CD4-positive, alpha-beta memory T cell (primary cell): ENCODE data around the gene C22orf42. TPM values are rescaled to one million over a fixed set of nuclear protein-coding genes. Genes with fewer than 3 reads are reported as not detected.
"Not testable (repeated sequence)": the region's sequence is repeated elsewhere in the genome, so short reads cannot be mapped to it uniquely, and the experiment has no call there.

Source experiments
- CTCF ChIA-PET: fragments of 350-600 bp; sonication (Branson Sonifier 250); formaldehyde crosslinking; loops from one replicate; lab custom pipeline; 2021; ENCODE audit warnings: inconsistent platforms; ENCODE audit not compliant: partially characterized antibody; lab: Charles Lee
- POLR2A ChIA-PET: fragments of 350-600 bp; sonication (Branson Sonifier 250); formaldehyde crosslinking; loops from one replicate; lab custom pipeline; 2021; ENCODE audit not compliant: partially characterized antibody; lab: Charles Lee
- DNase-seq, 5 donors: peaks; one replicate each; pipeline versions ENCODE4 v3.0.0 to v3.0.0-alpha.2; 2020 to 2022; ENCODE audit warnings: mixed read lengths in 1 of 5
- H3K27ac ChIP-seq: one replicate; pipeline ENCODE4 v1.7.0; 2013; ENCODE audit warnings: low read depth, low read length
- H3K27me3 ChIP-seq: 2 replicates; pipeline ENCODE4 v1.7.0; 2013; ENCODE audit warnings: mild to moderate bottlenecking, low read length, moderate library complexity; ENCODE audit not compliant: insufficient read depth
- H3K36me3 ChIP-seq: 2 replicates; pipeline ENCODE4 v1.7.0; 2013; ENCODE audit warnings: mild to moderate bottlenecking, low read length, moderate library complexity; ENCODE audit not compliant: insufficient read depth
- H3K4me1 ChIP-seq: 2 replicates; pipeline ENCODE4 v1.7.0; 2013; ENCODE audit warnings: mild to moderate bottlenecking, low read length, moderate library complexity; ENCODE audit not compliant: insufficient read depth
- H3K4me3 ChIP-seq, 2 donors: one replicate each; pipeline ENCODE4 v1.7.0; 2013; ENCODE audit warnings: low read length in 2 of 2, mild to moderate bottlenecking in 1 of 2
- H3K9me3 ChIP-seq, 2 donors: one replicate each; pipeline ENCODE4 v1.7.0; 2013; ENCODE audit warnings: low read length in 2 of 2, control low read depth in 1 of 2; ENCODE audit not compliant: control insufficient read depth in 1 of 2
- H3K27ac Mint-ChIP-seq, 7 donors: one replicate each; pipeline ENCODE4 v1.8.0; 2020 to 2021; ENCODE audit warnings: mixed read lengths in 7 of 7, mild to moderate bottlenecking in 6 of 7, inconsistent platforms in 3 of 7, moderate library complexity in 3 of 7
- H3K27me3 Mint-ChIP-seq, 2 donors: one replicate each; pipeline ENCODE4 v1.8.0; 2020 to 2021; ENCODE audit warnings: mixed read lengths in 2 of 2
- H3K36me3 Mint-ChIP-seq, 2 donors: one replicate each; pipeline ENCODE4 v1.8.0; 2020 to 2021; ENCODE audit warnings: mixed read lengths in 2 of 2, inconsistent platforms in 1 of 2, mild to moderate bottlenecking in 1 of 2
- H3K4me1 Mint-ChIP-seq, 4 donors: one replicate each; pipeline ENCODE4 v1.8.0; 2020 to 2021; ENCODE audit warnings: mixed read lengths in 4 of 4, mild to moderate bottlenecking in 1 of 4
- H3K4me3 Mint-ChIP-seq, 8 donors: one replicate each; pipeline ENCODE4 v1.8.0; 2020 to 2021; ENCODE audit warnings: mixed read lengths in 8 of 8, mild to moderate bottlenecking in 7 of 8, moderate library complexity in 6 of 8, inconsistent platforms in 3 of 8
- H3K9me3 Mint-ChIP-seq, 8 donors: one replicate each; pipeline ENCODE4 v1.8.0; 2020 to 2021; ENCODE audit warnings: mixed read lengths in 8 of 8, mild to moderate bottlenecking in 5 of 8, inconsistent platforms in 3 of 8, moderate library complexity in 1 of 8
- intact Hi-C: fragments of 100-400 bp; cut with micrococcal nuclease; formaldehyde crosslinking; loops from one replicate; pipeline ENCODE4 v1.15.1; 2023
- polyA plus RNA-seq, 2 donors: library from polyadenylated mRNA; unstranded; fragments of 300-500 nt; fragmentation: Illumina TruSeq; gene quantifications; one replicate each; pipeline ENCODE4 v1.2.3, GENCODE V29; 2021
- total RNA-seq, 2 experiments: library from RNA; stranded (reverse); gene quantifications; one replicate each; pipeline ENCODE4 v1.2.3, GENCODE V29; 2021

C22orf42 gene
- total and polyA plus RNA-seq, 4 experiments from 2014 or later = not detected

DNA sequence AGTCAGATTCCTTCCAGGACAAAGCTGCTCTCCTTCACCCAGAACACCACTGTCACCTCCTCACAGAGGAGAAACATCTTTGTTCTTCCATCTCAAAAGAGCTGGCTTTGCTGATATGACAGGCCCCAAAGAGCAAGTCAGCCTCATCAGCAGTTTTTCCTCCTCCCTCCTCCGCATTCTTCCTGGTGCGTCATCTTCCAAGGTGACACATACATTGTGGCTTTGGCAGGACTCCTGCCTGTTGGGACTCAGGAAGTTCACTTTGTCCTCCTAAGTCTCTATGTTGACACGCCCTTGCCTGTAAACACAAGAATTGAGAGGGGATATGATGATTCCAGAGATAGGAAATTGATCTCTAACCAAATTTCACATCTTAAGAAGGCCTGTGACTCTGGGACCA, 23.1 kb downstream of the C22orf42 start:
- H3K9me3 ChIP-seq, DNase-seq, CTCF ChIA-PET, intact Hi-C loops, H3K9me3 Mint-ChIP-seq, POLR2A ChIA-PET, H3K36me3 ChIP-seq, H3K27me3 Mint-ChIP-seq, H3K4me3 ChIP-seq, H3K36me3 Mint-ChIP-seq, H3K27me3 ChIP-seq, H3K27ac ChIP-seq: not testable (repeated sequence)
- H3K4me1 ChIP-seq = peaks cover 24% of the 10 kb centered on the region
- peak overlapping the region in 2 of 8 donors; percentile 13 to 43 for H3K4me3 Mint-ChIP-seq
- H3K4me1 Mint-ChIP-seq = peaks cover 13 to 43% (median 25%) of the 10 kb centered on the region in 4 donors
- H3K27ac Mint-ChIP-seq = peak overlapping the region in 5 of 7 donors; percentile 19 to 93 (median 46)

DNA sequence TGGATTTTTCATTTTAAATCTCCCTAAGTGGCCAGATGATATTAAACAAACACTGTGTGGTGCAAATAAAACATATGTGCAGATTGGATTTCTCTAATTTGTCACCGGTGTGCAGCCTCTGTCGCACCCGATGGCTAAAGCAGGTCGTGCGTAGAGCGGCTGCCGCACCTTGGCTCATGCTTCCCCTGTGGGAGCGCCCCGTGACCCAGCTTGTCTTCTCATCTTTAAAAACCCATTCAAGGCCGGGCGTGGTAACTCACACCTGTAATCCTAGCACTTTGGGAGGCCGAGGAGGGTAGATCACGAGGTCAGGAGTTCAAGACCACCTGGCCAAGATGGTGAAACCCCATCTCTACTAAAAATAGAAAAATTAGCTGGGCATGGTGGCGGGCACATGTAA, 24.3 kb downstream of the C22orf42 start:
- H3K27ac ChIP-seq, POLR2A ChIA-PET, H3K36me3 Mint-ChIP-seq, H3K27me3 Mint-ChIP-seq, H3K4me3 Mint-ChIP-seq, DNase-seq, H3K36me3 ChIP-seq, H3K9me3 Mint-ChIP-seq, H3K9me3 ChIP-seq, CTCF ChIA-PET, H3K27ac Mint-ChIP-seq, H3K4me3 ChIP-seq, intact Hi-C loops, H3K27me3 ChIP-seq: not testable (repeated sequence)
- H3K4me1 Mint-ChIP-seq = peaks cover 13 to 38% (median 23%) of the 10 kb centered on the region in 4 donors
- H3K4me1 ChIP-seq = peaks cover 23% of the 10 kb centered on the region

DNA sequence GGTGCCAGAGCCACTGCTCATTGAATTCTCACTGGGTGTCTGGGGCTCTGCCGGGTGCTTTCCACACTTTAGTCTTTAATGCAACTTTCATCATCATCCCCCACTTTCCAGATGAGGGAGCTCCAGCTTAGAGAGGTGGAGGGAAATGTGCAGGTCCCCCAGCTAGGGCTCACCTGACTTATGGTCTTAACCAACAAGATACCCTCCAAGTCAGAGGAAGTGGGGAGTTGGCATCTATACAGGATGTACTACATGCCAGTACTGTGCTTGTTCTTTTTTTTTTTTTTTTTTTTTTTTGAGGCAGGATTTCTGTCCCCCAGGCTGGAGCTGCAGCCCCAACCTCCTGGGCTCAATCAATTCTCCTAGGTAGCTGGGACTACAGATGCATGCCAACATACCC, 26.3 kb downstream of the C22orf42 start:
- ChIA-PET POLR2A (no interaction called here), CTCF (interaction anchor here (1.4 kb wide), 1 partner anchor 12 kb away, joined by 4 read pairs; no protein-coding TSS in a partner anchor)
- Histone ChIP-seq H3K9me3 (no peaks in the 10 kb centered on the region), H3K4me3 (no peak overlapping the region), H3K36me3 (no peaks in the 10 kb centered on the region), H3K4me1 (peaks cover 23% of the 10 kb centered on the region), H3K27me3 (no peaks in the 10 kb centered on the region), H3K27ac (no peak overlapping the region)
- no peaks in the 10 kb centered on the region for H3K9me3 Mint-ChIP-seq
- no peaks in the 10 kb centered on the region for H3K36me3 Mint-ChIP-seq
- no peak overlapping the region for H3K27ac Mint-ChIP-seq
- H3K4me1 Mint-ChIP-seq = peaks cover 9 to 29% (median 15%) of the 10 kb centered on the region in 4 donors
- H3K27me3 Mint-ChIP-seq = no peaks in the 10 kb centered on the region
- intact Hi-C loops = no loop called here
- no peak for DNase-seq
- H3K4me3 Mint-ChIP-seq = no peak overlapping the region

DNA sequence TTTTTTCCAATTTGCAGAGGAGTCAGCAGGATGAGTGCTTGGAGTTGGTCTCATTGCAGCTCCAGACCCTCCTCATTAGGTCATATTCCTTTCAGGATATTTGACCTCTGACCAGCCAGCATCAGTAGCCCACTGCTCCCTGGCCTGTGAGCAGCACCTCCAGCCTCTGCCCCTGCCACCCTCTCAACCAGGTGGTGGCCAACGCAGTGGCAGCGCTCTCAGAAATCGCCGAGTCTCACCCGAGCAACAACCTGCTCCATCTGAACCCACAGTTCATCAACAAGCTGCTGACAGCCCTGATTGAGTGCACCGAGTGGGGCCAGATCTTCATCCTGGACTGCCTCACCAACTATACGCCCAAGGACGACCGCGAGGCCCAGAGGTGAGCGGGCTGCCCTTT, 27.0 kb downstream of the C22orf42 start:
- H3K36me3 ChIP-seq = no peaks in the 10 kb centered on the region
- H3K27me3 ChIP-seq = no peaks in the 10 kb centered on the region
- no peak overlapping the region for H3K27ac ChIP-seq
- no peaks in the 10 kb centered on the region for H3K27me3 Mint-ChIP-seq
- H3K4me3 Mint-ChIP-seq = peak overlapping the region in 1 of 8 donors; percentile 48
- ChIA-PET POLR2A (no interaction called here), CTCF (interaction anchor here (1.4 kb wide), 1 partner anchor 17 kb away, joined by 3 read pairs; no protein-coding TSS in a partner anchor)
- intact Hi-C loops = no loop called here
- H3K4me1 Mint-ChIP-seq = peaks cover 3 to 22% (median 9%) of the 10 kb centered on the region in 4 donors
- H3K9me3 ChIP-seq = no peaks in the 10 kb centered on the region
- H3K9me3 Mint-ChIP-seq = no peaks in the 10 kb centered on the region
- no peaks in the 10 kb centered on the region for H3K36me3 Mint-ChIP-seq
- no peak overlapping the region for H3K4me3 ChIP-seq
- H3K4me1 ChIP-seq = peaks cover 17% of the 10 kb centered on the region
- H3K27ac Mint-ChIP-seq = no peak overlapping the region
- DNase-seq = no peak

DNA sequence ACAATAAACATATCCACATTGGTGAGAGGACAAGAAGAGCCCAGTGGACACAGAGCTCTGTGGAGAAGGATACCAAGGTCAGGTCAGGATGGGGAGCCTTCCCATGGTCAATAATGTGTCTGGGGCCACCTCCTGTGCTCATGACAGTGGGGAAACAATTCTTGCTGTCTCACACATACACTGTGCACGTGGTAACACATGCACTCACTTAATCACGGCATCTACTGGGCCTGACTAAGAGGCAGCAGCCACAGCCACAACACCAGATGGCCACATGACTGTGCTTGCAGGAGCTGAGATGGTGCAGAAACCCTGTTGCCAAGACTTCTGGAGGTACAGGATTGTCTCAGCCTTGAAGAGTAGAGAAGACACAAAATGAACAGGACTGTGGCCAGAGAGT, 28.6 kb downstream of the C22orf42 start:
- H3K27ac Mint-ChIP-seq = no peak overlapping the region
- POLR2A ChIA-PET = no interaction called here
- CTCF ChIA-PET = interaction anchor here (1.2 to 1.4 kb wide), 2 partner anchors 11 to 15 kb away, joined by 3 read pairs; no protein-coding TSS in a partner anchor

DNA sequence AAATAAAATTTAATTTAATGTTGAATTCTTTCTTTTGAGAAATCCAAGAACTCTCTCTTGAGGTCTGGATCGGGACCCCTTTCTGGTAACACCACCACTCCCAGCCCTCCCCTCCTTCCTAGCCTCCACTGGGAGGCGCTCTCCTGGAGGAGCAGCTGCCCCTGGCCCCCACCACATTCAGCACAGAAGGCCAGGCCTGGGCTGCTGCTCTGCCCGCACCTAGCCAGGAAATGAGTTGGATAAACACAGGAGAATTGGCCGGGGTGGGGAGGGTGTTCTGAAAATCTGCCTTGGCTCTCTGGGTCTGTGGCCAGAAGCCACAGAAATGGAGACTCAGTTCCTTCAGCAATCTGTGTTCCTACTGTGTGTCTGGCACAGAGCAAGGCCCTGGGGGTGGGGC, 31.2 kb downstream of the C22orf42 start:
- Histone ChIP-seq H3K27ac (no peak overlapping the region), H3K4me3 (no peak overlapping the region), H3K4me1 (peaks cover 28% of the 10 kb centered on the region), H3K36me3 (no peaks in the 10 kb centered on the region), H3K9me3 (no peaks in the 10 kb centered on the region), H3K27me3 (no peaks in the 10 kb centered on the region)
- intact Hi-C loops = no loop called here
- ChIA-PET POLR2A (no interaction called here), CTCF (no interaction called here)
- peaks cover 0 to 3% (median 0%) of the 10 kb centered on the region in 8 donors for H3K9me3 Mint-ChIP-seq
- no peak overlapping the region for H3K4me3 Mint-ChIP-seq
- no peaks in the 10 kb centered on the region for H3K27me3 Mint-ChIP-seq
- H3K4me1 Mint-ChIP-seq = peaks cover 15 to 38% (median 26%) of the 10 kb centered on the region in 4 donors
- no peak overlapping the region for H3K27ac Mint-ChIP-seq
- DNase-seq = no peak
- no peaks in the 10 kb centered on the region for H3K36me3 Mint-ChIP-seq

More for the DNA sequence above, 28.6 kb downstream of the C22orf42 start:
- no peak for DNase-seq
- Histone ChIP-seq H3K4me1 (peaks cover 20% of the 10 kb centered on the region), H3K4me3 (no peak overlapping the region), H3K9me3 (no peaks in the 10 kb centered on the region), H3K27me3 (no peaks in the 10 kb centered on the region), H3K36me3 (no peaks in the 10 kb centered on the region), H3K27ac (no peak overlapping the region)
- Mint-ChIP-seq H3K27me3 (no peaks in the 10 kb centered on the region), H3K9me3 (no peaks in the 10 kb centered on the region), H3K36me3 (no peaks in the 10 kb centered on the region), H3K4me3 (no peak overlapping the region), H3K4me1 (peaks cover 2 to 23% (median 14%) of the 10 kb centered on the region in 4 donors)
- intact Hi-C loops = no loop called here

DNA sequence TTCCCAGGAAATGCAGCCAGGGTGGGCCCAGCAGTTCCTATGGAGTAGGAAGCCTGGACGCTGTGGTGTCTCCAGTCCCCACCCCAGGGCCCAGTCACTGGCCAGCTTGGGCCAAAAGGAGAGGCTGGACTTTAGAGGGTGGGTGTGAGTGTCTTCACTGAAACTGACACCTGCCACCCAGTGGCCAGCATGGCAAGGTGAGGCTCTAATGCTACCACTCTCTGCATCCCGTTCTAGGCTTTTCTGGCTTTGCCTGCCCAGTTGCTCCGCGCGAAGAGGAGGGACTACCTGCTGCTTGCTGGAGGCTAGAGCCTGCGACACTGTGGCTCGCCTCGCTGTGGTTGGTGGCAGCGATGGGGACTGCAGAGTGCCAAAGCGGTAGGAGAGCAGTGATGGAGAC, 35.4 kb downstream of the C22orf42 start:
- peaks cover 0 to 3% (median 0%) of the 10 kb centered on the region in 8 donors for H3K9me3 Mint-ChIP-seq
- no peaks in the 10 kb centered on the region for H3K36me3 Mint-ChIP-seq
- no peak overlapping the region for H3K27ac ChIP-seq
- DNase-seq = no peak
- ChIA-PET CTCF (no interaction called here), POLR2A (no interaction called here)
- intact Hi-C loops = no loop called here
- peak overlapping the region in 1 of 8 donors; percentile 43 for H3K4me3 Mint-ChIP-seq
- no peaks in the 10 kb centered on the region for H3K27me3 Mint-ChIP-seq
- peaks cover 21% of the 10 kb centered on the region for H3K4me1 ChIP-seq
- peaks cover 13 to 34% (median 21%) of the 10 kb centered on the region in 4 donors for H3K4me1 Mint-ChIP-seq
- peak overlapping the region in 4 of 7 donors; percentile 4 to 77 (median 26) for H3K27ac Mint-ChIP-seq
- no peaks in the 10 kb centered on the region for H3K9me3 ChIP-seq
- no peaks in the 10 kb centered on the region for H3K36me3 ChIP-seq
- H3K27me3 ChIP-seq = no peaks in the 10 kb centered on the region
- H3K4me3 ChIP-seq = no peak overlapping the region
